Mesodermal cell (in vitro differentiated cells): ENCODE data around the gene PNPLA1.
"Not testable (repeated sequence)": the region's sequence is repeated elsewhere in the genome, so short reads cannot be mapped to it uniquely, and the experiment has no call there.

Source experiments
- H3K27ac ChIP-seq: 2 replicates; pipeline ENCODE4 v1.7.0; 2013; ENCODE audit warnings: mild to moderate bottlenecking, low read depth, low read length, moderate library complexity; ENCODE audit not compliant: severe bottlenecking
- H3K36me3 ChIP-seq: 2 replicates; pipeline ENCODE4 v1.7.1; 2013; ENCODE audit warnings: mild to moderate bottlenecking, low read length, moderate library complexity; ENCODE audit not compliant: control insufficient read depth, insufficient read depth
- H3K4me1 ChIP-seq: one replicate; pipeline ENCODE4 v1.7.1; 2013; ENCODE audit warnings: mild to moderate bottlenecking, low read length; ENCODE audit not compliant: insufficient read depth, control insufficient read depth, poor library complexity, severe bottlenecking
- H3K4me3 ChIP-seq: 2 replicates; pipeline ENCODE4 v1.7.0; 2013; ENCODE audit warnings: low read length, control low read depth, mild to moderate bottlenecking; ENCODE audit not compliant: insufficient read depth, poor library complexity, severe bottlenecking; ENCODE audit errors: extremely low read depth
- H3K9me3 ChIP-seq: 2 replicates; pipeline ENCODE4 v1.7.1; 2013; ENCODE audit warnings: mild to moderate bottlenecking, low read length, moderate library complexity; ENCODE audit not compliant: control insufficient read depth
- whole genome bisulfite sequencing, 2 experiments: methylation state at CpG; one replicate each; pipeline ENCODE4 v1.1.5; 2013; ENCODE audit warnings: missing lambda C conversion rate in 2 of 2; ENCODE audit not compliant: insufficient coverage in 2 of 2; 5-methylcytosine and 5-hydroxymethylcytosine counted together

PNPLA1 gene

GRCh38 chr6:36336208-36336710 lies 66.4 kb downstream of the PNPLA1 start:
- peaks cover 15% of the 10 kb centered on the region for H3K4me1 ChIP-seq
- no peak overlapping the region for H3K4me3 ChIP-seq
- WGBS, 2 experiments, result 85 to 92% methylated on average over 5 of the region's 5 CpGs
- no peak overlapping the region for H3K27ac ChIP-seq
- no peaks in the 10 kb centered on the region for H3K36me3 ChIP-seq
- H3K9me3 ChIP-seq, result no peaks in the 10 kb centered on the region

- Histone ChIP-seq H3K27ac (no peak within 1 kb of the TSS), H3K36me3 (no peaks in the 10 kb centered on the region), H3K4me1 (peaks cover 15% of the 10 kb centered on the region), H3K4me3 (no peak within 1 kb of the TSS), H3K9me3 (no peaks in the 10 kb centered on the region)
- WGBS, 2 experiments, result 90 to 100% methylated on average over 1 to 2 of the region's 3 CpGs
Measured at GRCh38 chr6:36336779-36337241, 67.0 kb downstream of the PNPLA1 start, which contains the start of gene BNIP5. BNIP5 (minus strand) TSS chr6:36336888; CDS start chr6:36330690, 6,198 bp downstream.

GRCh38 chr6:36337814-36338213 lies 68.0 kb downstream of the PNPLA1 start:
- Histone ChIP-seq H3K4me3 (no peak overlapping the region), H3K4me1 (peaks cover 15% of the 10 kb centered on the region), H3K36me3 (no peaks in the 10 kb centered on the region), H3K27ac (no peak overlapping the region), H3K9me3 (no peaks in the 10 kb centered on the region)
- WGBS, 2 experiments, result 100% methylated on average over 1 of the region's 1 CpG

- not testable (repeated sequence) for H3K4me3 ChIP-seq, H3K9me3 ChIP-seq, H3K27ac ChIP-seq, H3K36me3 ChIP-seq
- peaks cover 15% of the 10 kb centered on the region for H3K4me1 ChIP-seq
- 60% methylated on average over 1 of the region's 1 CpG; no CpG with 5 or more reads in 1 of the 2 experiments for WGBS, 2 experiments
Measured at GRCh38 chr6:36338223-36338622, 68.4 kb downstream of the PNPLA1 start.

GRCh38 chr6:36339146-36339545 lies 69.3 kb downstream of the PNPLA1 start:
- WGBS, 2 experiments, result 90 to 97% methylated on average over 10 of the region's 12 CpGs
- Histone ChIP-seq H3K27ac (no peak overlapping the region), H3K36me3 (no peaks in the 10 kb centered on the region), H3K4me1 (peaks cover 9% of the 10 kb centered on the region), H3K4me3 (no peak overlapping the region), H3K9me3 (no peaks in the 10 kb centered on the region)

GRCh38 chr6:36340306-36340617 lies 70.4 kb downstream of the PNPLA1 start:
- H3K4me1 ChIP-seq, result peaks cover 3% of the 10 kb centered on the region
- 54 to 56% methylated on average over 7 to 8 of the region's 12 CpGs for whole genome bisulfite sequencing, 2 experiments
- no peaks in the 10 kb centered on the region for H3K9me3 ChIP-seq
- no peak overlapping the region for H3K27ac ChIP-seq
- H3K36me3 ChIP-seq, result no peaks in the 10 kb centered on the region
- no peak overlapping the region for H3K4me3 ChIP-seq

- 25 to 34% methylated on average over 25 to 29 of the region's 36 CpGs for WGBS, 2 experiments
- H3K27ac ChIP-seq, result peak overlapping the region; percentile 33
- no peaks in the 10 kb centered on the region for H3K9me3 ChIP-seq
- no peak overlapping the region for H3K4me3 ChIP-seq
- no peaks in the 10 kb centered on the region for H3K36me3 ChIP-seq
- H3K4me1 ChIP-seq, result peaks cover 3% of the 10 kb centered on the region
Measured at GRCh38 chr6:36340618-36341454, 71.0 kb downstream of the PNPLA1 start.

- no peaks in the 10 kb centered on the region for H3K9me3 ChIP-seq
- no peak overlapping the region for H3K27ac ChIP-seq
- WGBS, 2 experiments, result 75 to 77% methylated on average over 4 to 5 of the region's 5 CpGs
- H3K4me1 ChIP-seq, result peaks cover 6% of the 10 kb centered on the region
- H3K4me3 ChIP-seq, result no peak overlapping the region
- no peaks in the 10 kb centered on the region for H3K36me3 ChIP-seq
Measured at GRCh38 chr6:36343109-36343680, 73.3 kb downstream of the PNPLA1 start.

GRCh38 chr6:36345681-36346466 lies 76.0 kb downstream of the PNPLA1 start:
- Histone ChIP-seq H3K9me3 (no peaks in the 10 kb centered on the region), H3K36me3 (no peaks in the 10 kb centered on the region), H3K4me1 (peaks cover 6% of the 10 kb centered on the region), H3K27ac (peak overlapping the region; percentile 52), H3K4me3 (no peak overlapping the region)
- 92 to 95% methylated on average over 11 to 12 of the region's 13 CpGs for WGBS, 2 experiments

- no peak overlapping the region for H3K27ac ChIP-seq
- H3K9me3 ChIP-seq, result no peaks in the 10 kb centered on the region
- H3K36me3 ChIP-seq, result no peaks in the 10 kb centered on the region
- H3K4me1 ChIP-seq, result peaks cover 13% of the 10 kb centered on the region
- 94% methylated on average over 20 of the region's 20 CpGs for WGBS, 2 experiments
- no peak overlapping the region for H3K4me3 ChIP-seq
Measured at GRCh38 chr6:36346486-36347273, 76.8 kb downstream of the PNPLA1 start.
